Brain microvascular endothelial cell (primary cell): ENCODE results near the gene ZFYVE1.
"Not testable (repeated sequence)": the region's sequence is repeated elsewhere in the genome, so short reads cannot be mapped to it uniquely, and the experiment has no call there.

ENCODE experiments used
- DNase-seq: peaks from one replicate; pipeline ENCODE4 v3.0.0-alpha.2; 2020
- H3K27ac ChIP-seq: fragments of 250-450 bp; sonication (Bioruptor Pico); 2 replicates; pipeline ENCODE4 v1.5.1; 2020; ENCODE audit warnings: mild to moderate bottlenecking, moderate library complexity
- H3K27me3 ChIP-seq: fragments of 250-450 bp; sonication (Bioruptor Pico); replicated peaks from 2 replicates; pipeline ENCODE4 v1.5.1; 2020; ENCODE audit warnings: mild to moderate bottlenecking
- H3K36me3 ChIP-seq: fragments of 250-450 bp; sonication (Bioruptor Pico); replicated peaks from 2 replicates; pipeline ENCODE4 v1.5.1; 2020; ENCODE audit warnings: mild to moderate bottlenecking
- H3K4me3 ChIP-seq: 2 replicates; pipeline ENCODE4 v1.5.1; 2011; ENCODE audit warnings: low read depth, mild to moderate bottlenecking, control low read depth, low read length, moderate library complexity
- CTCF ChIP-seq: IDR thresholded peaks from 2 replicates; pipeline ENCODE4 v1.5.1; 2011; ENCODE audit warnings: low read depth, mild to moderate bottlenecking, moderate library complexity, low read length, control low read depth, inconsistent platforms; ENCODE audit errors: missing control alignments
- in situ Hi-C: cut with HindIII; loops from 2 replicates; pipeline ENCODE4 v1.10.0; 2017; ENCODE audit warnings: low sequenced_read_pairs, low pct_ligation_motif_present

The ZFYVE1 gene

GRCh38 chr14:72958548-72958947 lies 68.4 kb downstream of the ZFYVE1 start:
- Histone ChIP-seq H3K4me3 (no peak overlapping the region), H3K36me3 (peaks cover 33% of the 10 kb centered on the region), H3K27ac (no peak overlapping the region), H3K27me3 (no peaks in the 10 kb centered on the region)
- TF ChIP-seq CTCF = no peak
- DNase-seq = no peak
- in situ Hi-C loops = no loop called here

GRCh38 chr14:72957213-72957612 lies 69.7 kb downstream of the ZFYVE1 start:
- H3K27me3 ChIP-seq = no peaks in the 10 kb centered on the region
- in situ Hi-C loops = no loop called here

DNA sequence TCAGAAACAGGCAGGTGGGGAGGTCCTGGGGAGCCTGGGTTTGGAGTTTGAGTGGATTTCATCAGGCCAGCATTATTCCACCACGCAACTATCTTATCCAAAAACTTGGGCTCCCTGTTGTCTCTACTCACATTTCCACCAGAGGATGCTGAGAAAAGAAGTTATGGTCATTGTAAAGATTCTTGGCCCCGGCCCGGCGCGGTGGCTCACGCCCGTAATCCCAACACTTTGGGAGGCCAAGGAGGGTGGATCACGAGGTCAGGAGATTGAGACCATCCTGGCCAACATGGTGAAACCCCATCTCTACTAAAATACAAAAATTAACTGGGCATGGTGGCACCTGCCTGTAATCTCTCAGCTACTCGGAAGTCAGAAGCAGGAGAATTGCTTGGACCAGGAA lies 70.2 kb downstream of the ZFYVE1 start:
- DNase-seq, H3K4me3 ChIP-seq, H3K27me3 ChIP-seq, H3K27ac ChIP-seq, in situ Hi-C loops: not testable (repeated sequence)
- H3K36me3 ChIP-seq = peaks cover 35% of the 10 kb centered on the region

More at GRCh38 chr14:72957213-72957612, 69.7 kb downstream of the ZFYVE1 start:
- Histone ChIP-seq H3K27ac (no peak overlapping the region), H3K4me3 (no peak overlapping the region), H3K36me3 (peaks cover 35% of the 10 kb centered on the region)
- DNase-seq = no peak
- TF ChIP-seq CTCF = no peak

DNA sequence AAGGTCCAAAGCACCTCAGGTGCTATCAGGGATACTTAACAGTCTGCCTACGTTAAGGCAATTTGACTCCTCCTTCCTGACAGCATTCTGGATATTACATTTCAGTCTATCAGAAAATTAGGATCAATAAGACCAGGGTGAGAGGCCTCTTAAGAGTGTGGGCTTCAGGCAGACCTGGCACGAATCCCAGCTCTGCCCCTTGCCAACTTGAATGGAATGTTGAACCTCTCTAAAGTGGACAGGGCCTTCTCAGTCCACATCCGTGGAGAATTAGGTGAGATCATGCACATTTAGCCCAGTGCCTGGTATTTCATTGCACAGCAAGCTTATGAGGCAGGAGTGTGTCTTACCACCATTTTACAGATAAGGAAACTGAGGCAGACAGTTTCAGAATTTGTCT lies 74.7 kb downstream of the ZFYVE1 start:
- in situ Hi-C loops = no loop called here
- no peak for DNase-seq
- TF ChIP-seq CTCF = no peak
- Histone ChIP-seq H3K4me3 (no peak overlapping the region), H3K27me3 (no peaks in the 10 kb centered on the region), H3K27ac (no peak overlapping the region), H3K36me3 (peaks cover 29% of the 10 kb centered on the region)

- in situ Hi-C loops = loop anchor here (25.0 kb wide), 1 partner anchor 436 kb away; no protein-coding TSS in a partner anchor
- Histone ChIP-seq H3K4me3 (no peak overlapping the region), H3K36me3 (peaks cover 8% of the 10 kb centered on the region), H3K27me3 (no peaks in the 10 kb centered on the region), H3K27ac (no peak overlapping the region)
- peak; percentile 76 for DNase-seq
- TF ChIP-seq CTCF = peak; percentile 93
Measured at GRCh38 chr14:72948481-72949138, 78.3 kb downstream of the ZFYVE1 start.

GRCh38 chr14:72947366-72948160 lies 79.3 kb downstream of the ZFYVE1 start:
- H3K36me3 ChIP-seq = peaks cover 8% of the 10 kb centered on the region
- in situ Hi-C loops = loop anchor here (25.0 kb wide), 1 partner anchor 435 kb away; no protein-coding TSS in a partner anchor
- DNase-seq = no peak

More at GRCh38 chr14:72947366-72948160, 79.3 kb downstream of the ZFYVE1 start:
- H3K27ac ChIP-seq = no peak overlapping the region
- no peaks in the 10 kb centered on the region for H3K27me3 ChIP-seq
- TF ChIP-seq CTCF = no peak
- no peak overlapping the region for H3K4me3 ChIP-seq
